Stomach smooth muscle (tissue), 2 donors: Measurements from ENCODE around the gene PLXNA2.

ENCODE experiments used
- H3K27ac ChIP-seq: one replicate; pipeline ENCODE4 v1.7.0; 2013; ENCODE audit warnings: mild to moderate bottlenecking, low read length, inconsistent platforms
- H3K27me3 ChIP-seq, 2 donors: one replicate each; pipeline ENCODE4 v1.7.0; 2013; ENCODE audit warnings: low read length in 2 of 2; ENCODE audit not compliant: insufficient read depth in 2 of 2, control insufficient read depth in 1 of 2
- H3K36me3 ChIP-seq, 2 donors: one replicate each; pipeline ENCODE4 v1.7.0; 2013; ENCODE audit warnings: low read length in 2 of 2; ENCODE audit not compliant: control insufficient read depth in 2 of 2, insufficient read depth in 2 of 2
- H3K4me1 ChIP-seq: one replicate; pipeline ENCODE4 v1.7.0; 2013; ENCODE audit warnings: low read length; ENCODE audit not compliant: control insufficient read depth, insufficient read depth
- H3K4me3 ChIP-seq, 2 donors: one replicate each; pipeline ENCODE4 v1.7.0; 2013; ENCODE audit warnings: low read length in 2 of 2
- H3K9ac ChIP-seq, 2 donors: one replicate each; pipeline ENCODE4 v1.7.0; 2013; ENCODE audit warnings: low read length in 2 of 2, mild to moderate bottlenecking in 1 of 2
- H3K9me3 ChIP-seq, 2 donors: one replicate each; pipeline ENCODE4 v1.7.0; 2013; ENCODE audit warnings: low read length in 2 of 2; ENCODE audit not compliant: control insufficient read depth in 2 of 2
- donor health status: healthy.
- donor health status: Pancreatic carcinoma.

The PLXNA2 gene

DNA sequence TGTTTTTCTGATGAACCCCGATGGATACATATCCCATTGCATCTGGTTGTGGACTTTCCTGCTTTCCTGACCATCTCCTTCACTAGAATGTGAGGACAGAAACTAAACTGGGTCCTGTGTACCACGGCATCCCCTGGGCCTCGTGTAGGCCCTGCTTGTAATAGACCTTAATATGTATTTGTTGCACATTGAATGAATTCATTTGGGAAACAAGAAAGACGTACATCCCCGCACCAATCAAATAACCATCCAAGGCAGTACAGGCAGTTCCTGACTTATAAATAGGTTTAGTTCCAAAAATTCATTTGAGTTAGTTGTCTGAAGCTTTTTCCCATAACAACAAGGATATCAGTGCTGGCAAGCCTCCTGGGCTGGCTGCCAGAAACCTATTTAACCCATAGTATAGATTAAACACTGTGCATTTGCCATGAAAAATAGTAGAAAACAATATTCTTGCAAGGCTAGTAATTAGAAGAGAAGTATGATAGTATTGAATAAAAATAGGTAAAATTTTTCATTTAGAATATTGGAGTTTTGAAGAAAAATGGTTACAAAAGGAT, 251.4 kb downstream of the PLXNA2 start:
- Histone ChIP-seq H3K9me3 (no peaks in the 10 kb centered on the region), H3K27me3 (peaks cover 0 to 7% of the 10 kb centered on the region in 2 donors), H3K9ac (no peak overlapping the region), H3K4me3 (no peak overlapping the region), H3K4me1 (no peaks in the 10 kb centered on the region), H3K36me3 (no peaks in the 10 kb centered on the region), H3K27ac (no peak overlapping the region)

GRCh38 chr1:207991583-207992026, 252.6 kb downstream of the PLXNA2 start:
- no peak overlapping the region for H3K9ac ChIP-seq
- H3K27me3 ChIP-seq = peaks cover 0 to 7% of the 10 kb centered on the region in 2 donors
- no peaks in the 10 kb centered on the region for H3K9me3 ChIP-seq
- H3K36me3 ChIP-seq = no peaks in the 10 kb centered on the region
- no peak overlapping the region for H3K27ac ChIP-seq
- no peaks in the 10 kb centered on the region for H3K4me1 ChIP-seq
- H3K4me3 ChIP-seq = no peak overlapping the region

GRCh38 chr1:207990876-207991582, 253.2 kb downstream of the PLXNA2 start:
- H3K36me3 ChIP-seq = no peaks in the 10 kb centered on the region
- no peaks in the 10 kb centered on the region for H3K9me3 ChIP-seq
- no peak overlapping the region for H3K27ac ChIP-seq

DNA sequence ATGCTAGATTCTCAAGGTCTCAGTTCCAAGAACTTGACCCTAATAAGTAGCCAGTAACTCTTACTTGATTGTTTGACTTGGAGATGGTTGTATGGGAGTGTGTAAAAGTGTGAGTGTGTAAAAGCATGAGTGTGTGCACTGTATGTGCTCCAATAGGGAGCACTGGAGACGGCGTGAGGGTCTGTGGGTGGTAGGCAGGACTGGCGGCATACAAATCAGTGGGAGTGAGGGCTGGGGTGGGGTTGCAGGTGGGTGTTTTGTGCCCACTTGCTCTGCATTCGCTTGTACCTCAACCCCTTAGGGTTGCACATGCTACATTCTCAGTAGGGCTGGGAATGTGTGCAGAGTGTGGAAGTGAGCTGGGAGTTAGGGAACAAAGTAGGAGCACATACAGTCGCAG, 253.7 kb downstream of the PLXNA2 start:
- Histone ChIP-seq H3K36me3 (no peaks in the 10 kb centered on the region), H3K27me3 (peaks cover 0 to 7% of the 10 kb centered on the region in 2 donors), H3K9ac (no peak overlapping the region), H3K4me1 (no peaks in the 10 kb centered on the region), H3K9me3 (no peaks in the 10 kb centered on the region), H3K27ac (no peak overlapping the region), H3K4me3 (no peak overlapping the region)

More at GRCh38 chr1:207990876-207991582, 253.2 kb downstream of the PLXNA2 start:
- Histone ChIP-seq H3K4me3 (no peak overlapping the region), H3K27me3 (peaks cover 0 to 7% of the 10 kb centered on the region in 2 donors), H3K9ac (no peak overlapping the region), H3K4me1 (no peaks in the 10 kb centered on the region)

- H3K4me1 ChIP-seq = no peaks in the 10 kb centered on the region
- H3K27ac ChIP-seq = no peak overlapping the region
- no peaks in the 10 kb centered on the region for H3K36me3 ChIP-seq
- H3K4me3 ChIP-seq = no peak overlapping the region
- peaks cover 0 to 7% of the 10 kb centered on the region in 2 donors for H3K27me3 ChIP-seq
- no peak overlapping the region for H3K9ac ChIP-seq
- H3K9me3 ChIP-seq = no peaks in the 10 kb centered on the region
These were observed 255.6 kb downstream of the PLXNA2 start for GRCh38 chr1:207988326-207989165.

GRCh38 chr1:207987164-207987563, 257.0 kb downstream of the PLXNA2 start:
- Histone ChIP-seq H3K4me3 (no peak overlapping the region), H3K9me3 (no peaks in the 10 kb centered on the region), H3K27ac (no peak overlapping the region), H3K36me3 (no peaks in the 10 kb centered on the region), H3K9ac (no peak overlapping the region), H3K27me3 (peaks cover 0 to 7% of the 10 kb centered on the region in 2 donors), H3K4me1 (no peaks in the 10 kb centered on the region)

DNA sequence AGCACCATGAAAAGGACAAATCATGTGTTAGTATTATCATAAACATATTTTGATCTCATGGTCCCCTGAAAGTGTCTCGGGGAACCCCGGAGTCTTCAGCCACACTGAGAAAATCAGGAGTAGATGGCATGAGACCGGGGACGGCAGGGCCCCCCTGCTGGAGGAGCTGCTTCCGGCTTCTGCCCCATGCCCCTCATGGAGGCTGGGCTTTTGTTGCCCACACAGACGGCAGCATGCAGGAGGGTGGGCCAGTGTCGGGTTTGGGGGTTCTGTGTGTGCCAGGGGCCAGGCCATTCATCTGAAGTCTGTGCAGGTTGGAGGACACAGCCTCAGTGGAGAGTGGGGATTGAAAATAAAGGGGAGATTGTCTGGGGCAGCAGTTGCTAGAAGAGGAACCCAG, 258.2 kb downstream of the PLXNA2 start:
- Histone ChIP-seq H3K9ac (no peak overlapping the region), H3K4me3 (no peak overlapping the region), H3K4me1 (no peaks in the 10 kb centered on the region), H3K36me3 (no peaks in the 10 kb centered on the region), H3K27me3 (peaks cover 2 to 3% of the 10 kb centered on the region in 2 donors), H3K27ac (no peak overlapping the region), H3K9me3 (no peaks in the 10 kb centered on the region)

GRCh38 chr1:207984831-207985572, 259.2 kb downstream of the PLXNA2 start:
- no peaks in the 10 kb centered on the region for H3K9me3 ChIP-seq
- H3K27me3 ChIP-seq = peaks cover 0 to 3% of the 10 kb centered on the region in 2 donors
- no peak overlapping the region for H3K4me3 ChIP-seq
- no peaks in the 10 kb centered on the region for H3K36me3 ChIP-seq
- no peak overlapping the region for H3K9ac ChIP-seq
- no peak overlapping the region for H3K27ac ChIP-seq
- no peaks in the 10 kb centered on the region for H3K4me1 ChIP-seq

DNA sequence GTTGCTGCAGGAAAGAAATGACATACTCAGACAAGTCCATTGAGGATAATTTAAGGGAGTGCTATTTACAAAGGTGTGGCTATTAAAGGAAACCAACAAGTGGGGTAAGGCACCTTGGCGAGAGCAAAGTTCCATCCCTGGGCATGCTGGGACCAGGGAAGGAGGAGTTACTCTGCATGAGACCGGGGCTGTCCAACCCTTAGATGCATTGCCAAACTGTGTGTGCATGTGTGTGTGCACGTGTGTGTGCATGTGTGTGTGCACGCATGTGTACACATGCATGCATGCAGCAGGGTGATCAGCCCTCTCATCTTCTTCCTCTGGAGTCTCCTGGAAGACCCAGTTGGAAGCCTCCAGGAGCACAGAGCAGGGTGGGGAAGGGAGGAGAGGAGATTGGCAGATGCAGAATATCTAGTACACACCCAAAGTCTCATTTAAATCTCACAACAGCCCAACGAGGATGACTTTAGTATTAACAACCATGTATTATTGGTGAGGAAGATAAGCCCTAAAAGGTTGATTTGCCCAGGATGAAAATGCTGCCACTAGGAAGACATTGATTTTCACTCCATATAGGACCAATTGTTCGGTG, 261.0 kb downstream of the PLXNA2 start:
- H3K4me3 ChIP-seq = no peak overlapping the region

GRCh38 chr1:207981976-207982375, 262.2 kb downstream of the PLXNA2 start:
- Histone ChIP-seq H3K27me3 (peaks cover 0 to 3% of the 10 kb centered on the region in 2 donors), H3K9ac (no peak overlapping the region)

More for the DNA sequence above, 261.0 kb downstream of the PLXNA2 start:
- H3K27ac ChIP-seq = no peak overlapping the region
- H3K9me3 ChIP-seq = no peaks in the 10 kb centered on the region
- H3K4me1 ChIP-seq = no peaks in the 10 kb centered on the region
- H3K9ac ChIP-seq = no peak overlapping the region
- H3K27me3 ChIP-seq = peaks cover 0 to 3% of the 10 kb centered on the region in 2 donors
- no peaks in the 10 kb centered on the region for H3K36me3 ChIP-seq

More at GRCh38 chr1:207981976-207982375, 262.2 kb downstream of the PLXNA2 start:
- H3K9me3 ChIP-seq = no peaks in the 10 kb centered on the region
- no peaks in the 10 kb centered on the region for H3K36me3 ChIP-seq
- no peaks in the 10 kb centered on the region for H3K4me1 ChIP-seq
- no peak overlapping the region for H3K27ac ChIP-seq
- H3K4me3 ChIP-seq = no peak overlapping the region
